Liver (tissue), 3 donors: Measurements from ENCODE around the gene PBOV1.

ENCODE experiments used
- CTCF ChIP-seq: fragments of 150-350 bp; IDR thresholded peaks from 2 replicates; pipeline ENCODE4 v1.5.1; 2017; ENCODE audit warnings: improper control_type of control experiment, low read depth, low read length; ENCODE audit not compliant: missing input control
- TAF1 ChIP-seq: conservative IDR thresholded peaks from 2 replicates; pipeline ENCODE4 v1.6.1; 2016; ENCODE audit warnings: antibody characterized with exemption, mild to moderate bottlenecking
- donor health status: healthy.
- donor health status: healthy.

GRCh38 chr6:138241934-138242333, 23.6 kb upstream of the PBOV1 start:
- TF ChIP-seq CTCF (no peak), TAF1 (no peak)
